ENCODE measurements around the gene ROM1. TPM values are rescaled to one million over a fixed set of nuclear protein-coding genes. Genes with fewer than 3 reads are reported as not detected.

ROM1 gene
- total RNA-seq, 1 experiment from 2014 or later = 2.7 TPM

GRCh38 chr11:62613291-62613778 is 278 bp downstream of the ROM1 start:
- TF ChIP-seq RAD21 (IDR thresholded peaks at IDR 0.05; ENCODE audit: low read depth) (no peak), ATF3 (IDR thresholded peaks at IDR 0.05) (no peak), MAX (IDR thresholded peaks at IDR 0.05) (no peak), EZH2 (IDR thresholded peaks at IDR 0.05) (no peak), ZNF274 (IDR thresholded peaks at IDR 0.05; ENCODE audit: low read depth, low read length) (no peak), ELF1 (IDR thresholded peaks at IDR 0.05; ENCODE audit: borderline replicate concordance, low read depth) (no peak), EGR1 (IDR thresholded peaks at IDR 0.05; ENCODE audit: low read depth) (no peak), ZBTB33 (IDR thresholded peaks at IDR 0.05; ENCODE audit: extremely low read depth, insufficient replicate concordance, low read length) (no peak), YY1 (IDR thresholded peaks at IDR 0.05; ENCODE audit: extremely low read depth, insufficient replicate concordance, low read depth, low read length) (no peak), SP1 (IDR thresholded peaks at IDR 0.05; ENCODE audit: low read depth) (no peak), TCF7L2 (IDR thresholded peaks at IDR 0.05; ENCODE audit: borderline replicate concordance, extremely low read depth, insufficient read depth, insufficient read length) (no peak), CEBPB (IDR thresholded peaks at IDR 0.05; ENCODE audit: low read depth) (no peak), EZH2phosphoT487 (IDR thresholded peaks at IDR 0.05; ENCODE audit: borderline replicate concordance) (no peak), SIN3A (IDR thresholded peaks at IDR 0.05; ENCODE audit: low read depth) (no peak), SRF (IDR thresholded peaks at IDR 0.05; ENCODE audit: low read depth) (no peak)
- Histone ChIP-seq H3K9ac (ENCODE audit: low read length) (peak overlapping the region; percentile 93), H2AFZ (ENCODE audit: low read depth, low read length, poor library complexity, severe bottlenecking) (no peak overlapping the region), H3K36me3 (ENCODE audit: control insufficient read depth in 1 of 2, insufficient read depth in 2 of 2, low read length in 2 of 2) (peaks cover 0 to 5% of the 10 kb centered on the region in 2 experiments; a peak in 2 of 4 replicates), H4K20me1 (ENCODE audit: insufficient read depth) (no peaks in the 10 kb centered on the region), H3K79me2 (ENCODE audit: insufficient read depth, low read length) (peaks cover 13% of the 10 kb centered on the region), H3K9me2 (ENCODE audit: insufficient read depth) (no peaks in the 10 kb centered on the region), H3K4me2 (ENCODE audit: low read length) (peak overlapping the region; percentile 87), H3K27me3 (ENCODE audit: insufficient read depth, low read length) (no peaks in the 10 kb centered on the region), H3K4me1 (ENCODE audit: control insufficient read depth in 1 of 2, insufficient read depth in 2 of 2, low read length in 2 of 2) (peaks cover 28 to 45% of the 10 kb centered on the region in 2 experiments), H3K4me3 (replicated peaks in 1 of 2; ENCODE audit: low read depth in 1 of 2, low read length in 2 of 2) (no peak overlapping the region), H3K27ac (ENCODE audit: low read depth, low read length) (peak overlapping the region; percentile 83), H3K9me3 (ENCODE audit: control insufficient read depth in 1 of 2, insufficient read depth in 1 of 2, low read depth in 1 of 2, low read length in 2 of 2) (no peaks in the 10 kb centered on the region)
- no peak for DNase-seq (ENCODE audit: low read depth, low spot score)
- ChIA-PET RAD21 (ENCODE audit: low non-redundant PET in 1 of 2, low total read pairs in 2 of 2, uncharacterized antibody in 2 of 2, unreplicated experiment in 2 of 2) (no interaction called here), CTCF (interaction anchor here (2.8 kb wide), 1 partner anchor 8 kb away, joined by 16 read pairs; the partner anchor contains the start of gene B3GAT3), POLR2A (interaction anchor here (2.2 kb wide), 1 partner anchor 8 kb away, joined by 5 read pairs; the partner anchor contains the start of gene B3GAT3)
- BruUV-seq (replicated peaks) = no TSS peak
- no peak for ATAC-seq
- intact Hi-C loops (cut with micrococcal nuclease) = loop anchor here (5.0 kb wide), 1 partner anchor 34 kb away; the partner anchor contains the start of gene GANAB
